HG03025 (cell line): ENCODE measurements around the gene CDK19.
A peak's percentile ranks its signal among the peaks of the same experiment; 100 is the strongest.

Experiments used
- ATAC-seq: cut with Tn5 transposase; IDR thresholded peaks from one replicate; pipeline ENCODE4 v1.9.1; 2021; ENCODE audit warnings: mild to moderate bottlenecking, moderate library complexity; ENCODE audit not compliant: unreplicated experiment, low FRiP score

CDK19 gene

GRCh38 chr6:110708295-110708950, 106.8 kb downstream of the CDK19 start:
- no peak for ATAC-seq

- no peak for ATAC-seq
Observed at GRCh38 chr6:110705543-110705942, 109.7 kb downstream of the CDK19 start.

- ATAC-seq: no peak
Observed at GRCh38 chr6:110703906-110704594, 111.2 kb downstream of the CDK19 start.

DNA sequence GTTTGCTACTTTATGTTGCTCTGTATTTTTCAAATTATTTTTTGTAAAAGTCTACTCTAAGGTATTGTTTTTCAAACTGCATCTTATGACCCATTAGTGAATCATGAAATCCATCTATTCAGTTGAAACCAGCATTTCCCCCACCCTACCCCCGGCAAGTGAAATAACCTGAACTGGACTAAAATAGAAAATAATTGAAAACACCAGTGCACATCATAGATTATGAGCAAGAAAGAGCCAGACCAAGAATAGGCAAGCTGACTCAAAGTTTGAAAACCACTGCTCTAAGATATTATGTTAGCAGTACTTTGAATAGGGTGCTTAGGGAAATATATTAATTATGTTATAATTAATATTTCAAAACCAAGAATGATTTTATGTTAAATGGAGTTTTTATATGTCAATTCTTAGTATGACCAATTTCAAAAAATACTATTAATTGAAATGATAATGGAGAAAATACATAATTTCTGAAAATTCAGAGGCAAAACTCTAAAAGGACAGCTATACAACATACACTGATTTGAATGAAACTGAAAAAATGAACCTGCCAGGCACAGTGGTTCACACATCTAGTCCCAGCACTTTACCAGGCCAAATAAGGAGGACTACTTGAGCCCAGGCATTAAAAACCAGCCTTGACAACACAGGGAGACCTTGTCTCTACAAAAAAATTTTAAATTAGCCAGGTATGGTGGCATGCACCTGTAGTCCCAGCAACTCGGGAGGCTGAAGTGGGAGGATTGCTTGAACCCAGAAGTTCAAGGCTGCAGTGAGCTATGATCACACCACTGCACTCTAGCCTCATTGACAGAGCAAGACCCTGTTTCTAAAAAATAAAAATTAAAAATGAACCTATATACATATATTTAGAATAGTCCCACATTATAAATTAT, 112.0 kb downstream of the CDK19 start:
- ATAC-seq: no peak

GRCh38 chr6:110699780-110700179, 115.5 kb downstream of the CDK19 start:
- ATAC-seq: no peak

- no peak for ATAC-seq
Observed at GRCh38 chr6:110693994-110694393, 121.3 kb downstream of the CDK19 start.

DNA sequence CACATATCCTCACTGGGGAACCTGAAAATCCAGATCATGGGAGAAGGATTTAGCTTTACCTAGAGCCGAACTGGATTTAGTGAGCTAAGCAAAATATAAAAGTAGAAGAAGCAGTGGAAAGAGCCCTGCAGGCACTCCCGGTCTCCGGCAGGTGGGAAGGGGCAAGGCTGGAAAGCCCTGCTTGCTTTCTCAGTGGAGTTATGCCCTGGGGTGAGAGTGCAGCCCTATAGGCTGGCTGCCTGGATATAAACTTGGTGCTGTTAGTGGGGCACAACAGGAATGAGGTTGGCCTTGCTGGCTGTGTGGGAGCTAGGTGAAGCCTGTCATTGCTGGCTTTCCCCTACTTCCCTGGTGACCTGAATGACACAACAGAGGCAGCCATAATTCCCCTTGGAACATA, 122.0 kb downstream of the CDK19 start:
- ATAC-seq: no peak

GRCh38 chr6:110690916-110691315, 124.4 kb downstream of the CDK19 start:
- ATAC-seq: no peak

DNA sequence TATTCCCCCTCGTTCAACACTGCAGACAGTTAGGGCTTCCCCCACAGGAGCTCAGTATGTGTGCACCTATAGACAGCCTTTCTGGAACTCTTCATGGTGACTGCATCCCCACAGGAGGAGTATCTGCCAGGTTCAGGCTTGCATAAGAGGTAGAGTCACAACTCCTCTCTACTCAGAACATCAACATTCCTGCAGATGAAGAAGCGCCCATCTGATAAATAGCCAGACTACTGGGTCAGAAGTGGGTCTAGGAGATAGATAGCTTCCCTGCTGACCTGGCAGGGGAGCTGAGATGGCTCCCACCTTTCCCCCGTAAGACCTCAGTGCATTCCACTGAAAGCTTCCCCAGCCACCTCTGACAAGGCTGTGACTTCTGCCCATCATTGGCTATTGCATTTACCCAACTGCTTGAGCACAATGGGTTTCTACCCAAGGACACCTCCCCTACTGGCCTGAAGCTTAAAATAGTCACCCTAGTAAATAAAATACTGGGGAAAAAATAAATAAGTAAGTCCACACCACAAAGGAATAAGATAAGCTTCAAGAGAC, 125.1 kb downstream of the CDK19 start:
- no peak for ATAC-seq

DNA sequence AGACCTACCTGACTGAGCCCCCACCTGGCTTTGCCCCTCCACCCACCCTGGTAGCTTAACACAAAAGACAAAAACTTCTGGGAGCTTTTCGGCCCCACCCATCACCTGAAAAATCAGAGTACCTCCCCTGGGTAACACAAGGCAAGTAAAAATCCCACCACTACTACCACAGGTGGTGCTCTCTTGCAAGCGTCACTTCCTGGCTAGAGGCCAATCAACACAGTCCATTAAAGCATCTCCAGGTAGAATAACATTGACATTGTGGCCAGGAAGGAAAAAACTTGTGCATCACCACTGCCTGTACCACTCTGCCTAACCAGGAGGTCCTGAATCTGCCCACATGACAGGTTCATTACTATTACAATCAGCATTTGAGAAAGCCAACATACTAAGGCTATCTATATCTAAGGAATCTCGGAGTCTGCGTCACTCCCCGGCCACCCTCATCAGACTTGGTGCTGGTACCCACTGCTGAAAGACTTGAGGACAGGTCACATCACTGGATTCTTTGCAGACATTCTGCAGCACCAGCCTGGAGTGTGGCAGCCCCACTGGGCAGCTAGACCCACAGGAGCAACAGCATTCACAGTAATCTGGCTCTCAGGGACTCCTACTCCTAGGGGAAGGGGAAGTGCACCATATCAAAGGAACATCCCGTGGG, 125.9 kb downstream of the CDK19 start:
- no peak for ATAC-seq

- no peak for ATAC-seq
Observed at GRCh38 chr6:110688661-110689268, 126.5 kb downstream of the CDK19 start.

DNA sequence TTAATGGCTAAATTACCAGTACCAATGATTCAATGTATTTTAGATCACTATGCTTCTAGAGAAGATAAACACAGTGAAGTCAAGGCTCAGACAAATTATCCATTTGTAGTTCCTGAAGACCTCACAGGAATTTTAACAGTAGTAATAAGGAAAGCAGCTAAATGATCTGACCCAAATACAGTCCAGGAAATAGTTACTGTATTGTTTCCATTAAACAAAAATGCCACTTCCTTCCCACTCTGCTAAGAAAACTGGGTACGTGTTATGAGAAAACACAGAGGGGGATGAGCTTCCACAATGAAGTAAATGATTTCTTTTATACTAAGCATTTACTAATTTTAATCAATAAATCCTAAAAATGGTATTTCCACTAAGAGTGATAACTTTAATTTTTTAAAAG, 127.9 kb downstream of the CDK19 start:
- no peak for ATAC-seq

DNA sequence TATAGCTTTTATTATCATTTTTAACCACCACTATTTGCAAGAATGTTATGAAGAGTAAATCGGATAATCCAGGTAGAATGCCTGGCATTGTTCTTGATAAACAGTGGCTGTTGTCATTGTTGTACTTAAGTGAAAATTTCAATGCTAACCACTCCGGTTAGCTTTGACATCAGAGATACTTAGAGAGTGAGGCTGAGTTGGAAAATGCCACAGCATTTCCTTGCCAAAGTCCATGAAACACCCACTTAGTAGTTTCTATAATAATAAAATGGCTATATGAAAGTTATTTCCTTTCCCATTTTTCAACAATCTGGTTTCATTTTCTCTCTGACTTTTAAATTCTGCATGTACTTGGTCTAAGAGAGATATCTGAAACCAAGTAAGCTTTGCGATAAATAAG, 132.0 kb downstream of the CDK19 start:
- ATAC-seq: no peak

GRCh38 chr6:110682460-110682853, 132.8 kb downstream of the CDK19 start:
- peak; percentile 90 for ATAC-seq

DNA sequence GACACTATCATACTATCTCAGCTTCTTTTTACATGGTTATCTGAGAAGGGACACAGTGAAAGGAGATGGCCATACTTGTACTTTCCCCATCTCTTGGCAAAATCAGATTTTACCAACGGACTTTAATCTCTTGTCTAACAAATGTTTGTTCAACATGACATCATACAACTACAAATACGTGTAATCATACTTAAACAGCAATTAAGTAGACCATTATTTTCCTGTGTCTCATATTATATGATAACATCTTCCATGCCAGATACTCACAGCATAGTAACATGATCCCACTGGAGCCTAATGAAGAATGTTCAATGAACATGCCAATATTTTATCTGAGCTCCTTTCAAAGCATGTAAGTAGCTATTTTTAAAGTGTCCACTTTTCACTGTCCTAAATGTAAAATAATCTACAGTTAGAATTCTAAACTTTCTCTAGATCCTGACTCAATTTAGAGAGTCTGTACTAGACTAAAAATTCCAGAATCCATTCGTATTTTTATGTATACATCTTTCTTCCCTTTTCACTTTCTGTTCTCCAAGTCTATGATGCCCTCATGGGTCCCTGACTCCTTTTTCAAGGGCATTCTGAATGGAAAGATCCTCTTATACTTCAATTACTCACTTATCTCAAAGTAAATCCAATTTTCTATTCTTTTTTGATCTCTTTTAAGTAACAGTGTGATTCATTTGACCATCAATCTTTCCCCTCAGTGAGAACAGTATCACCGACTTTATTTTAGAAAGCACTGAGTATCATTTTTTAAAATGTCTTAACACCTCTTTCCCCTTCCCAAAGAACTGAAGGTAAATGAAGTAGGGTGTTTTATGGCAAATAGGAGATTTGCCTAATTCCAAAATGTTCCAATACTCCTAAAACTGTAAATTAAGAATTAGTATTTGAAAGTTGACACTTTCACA, 133.5 kb downstream of the CDK19 start:
- ATAC-seq: no peak

GRCh38 chr6:110676396-110676795, 138.9 kb downstream of the CDK19 start:
- ATAC-seq: no peak

GRCh38 chr6:110674096-110674495, 141.2 kb downstream of the CDK19 start:
- ATAC-seq: no peak

GRCh38 chr6:110672122-110672521, 143.1 kb downstream of the CDK19 start:
- no peak for ATAC-seq

GRCh38 chr6:110671447-110671846, 143.8 kb downstream of the CDK19 start:
- ATAC-seq: no peak
